ENCODE data around the gene CSKMT. TPM values are rescaled to one million over a fixed set of nuclear protein-coding genes. Genes with fewer than 3 reads are reported as not detected.

The CSKMT gene
- total and polyA plus RNA-seq, 2 donors (not counting 1 experiment from before 2014, with no cell fraction given), result 39.0 to 57.3 TPM

- 20% methylated on average over 10 of the region's 16 CpGs for WGBS (ENCODE audit: insufficient coverage)
- Mint-ChIP-seq H3K4me1 (peaks cover 22% of the 10 kb centered on the region), H3K27ac (peak overlapping the region; percentile 97), H3K9me3 (ENCODE audit: insufficient read depth) (no peaks in the 10 kb centered on the region), H3K4me3 (peak overlapping the region; percentile 94), H3K27me3 (no peaks in the 10 kb centered on the region)
- no peak for DNase-seq
- Histone ChIP-seq H3K27me3 (replicated peaks in 1 of 4; ENCODE audit: control extremely low read depth in 1 of 4, control insufficient read depth in 3 of 4, insufficient read depth in 4 of 4, low read length in 3 of 4) (no peaks in the 10 kb centered on the region), H3K9ac (ENCODE audit: low read length) (peak overlapping the region; percentile 88), H3K4me2 (replicated peaks; ENCODE audit: low read depth, low read length, poor library complexity, severe bottlenecking) (peak overlapping the region; percentile 85), H3K9me3 (ENCODE audit: control extremely low read depth in 1 of 3, control insufficient read depth in 2 of 3, insufficient read depth in 1 of 3, low read length in 2 of 3) (no peaks in the 10 kb centered on the region), H3K4me1 (ENCODE audit: control insufficient read depth in 2 of 2, insufficient read depth in 2 of 2, low read length in 2 of 2) (peaks cover 14 to 18% of the 10 kb centered on the region in 2 donors), H3K36me3 (replicated peaks in 1 of 2; ENCODE audit: control extremely low read depth in 1 of 2, control insufficient read depth in 1 of 2, extremely low read depth in 1 of 2, insufficient read depth in 2 of 2, low read length in 1 of 2) (peaks cover 0 to 24% of the 10 kb centered on the region in 2 experiments), H2AFZ (ENCODE audit: insufficient read depth, low read depth, low read length, poor library complexity, severe bottlenecking) (peak overlapping the region; percentile 99), H3K79me2 (ENCODE audit: control insufficient read depth, insufficient read depth, low read length) (peaks cover 35% of the 10 kb centered on the region), H4K20me1 (ENCODE audit: control insufficient read depth, insufficient read depth, low read length, poor library complexity, severe bottlenecking) (peaks cover 2% of the 10 kb centered on the region), H3K27ac (ENCODE audit: low read length in 2 of 2) (peak overlapping the region; percentile 68 to 89), H3K4me3 (ENCODE audit: control extremely low read depth in 1 of 5, extremely low read depth in 1 of 5, insufficient read depth in 1 of 5, low read depth in 2 of 5, low read length in 4 of 5) (peak overlapping the region; percentile 74 to 90 (median 83))
- ChIA-PET POLR2A (interaction anchor here (0.6 to 4.6 kb wide), 15 partner anchors 12 to 298 kb away, joined by 3 to 62 read pairs (median 4); partner anchors contain the start of genes B3GAT3, C11orf98, CSKMT and EEF1G), CTCF (interaction anchor here (0.6 to 1.3 kb wide), 9 partner anchors 13 to 60 kb away, joined by 3 to 12 read pairs (median 4); partner anchors contain the start of genes C11orf98, CSKMT, LBHD1 and MTA2)
- intact Hi-C loops (cut with micrococcal nuclease), result loop anchor here (1.0 to 2.0 kb wide), 8 partner anchors 13 to 102 kb away; partner anchors contain the start of genes C11orf98, CSKMT, TTC9C and UBXN1
- no peak for ATAC-seq (ENCODE audit: low read depth)
- TF ChIP-seq, protein P1, sequence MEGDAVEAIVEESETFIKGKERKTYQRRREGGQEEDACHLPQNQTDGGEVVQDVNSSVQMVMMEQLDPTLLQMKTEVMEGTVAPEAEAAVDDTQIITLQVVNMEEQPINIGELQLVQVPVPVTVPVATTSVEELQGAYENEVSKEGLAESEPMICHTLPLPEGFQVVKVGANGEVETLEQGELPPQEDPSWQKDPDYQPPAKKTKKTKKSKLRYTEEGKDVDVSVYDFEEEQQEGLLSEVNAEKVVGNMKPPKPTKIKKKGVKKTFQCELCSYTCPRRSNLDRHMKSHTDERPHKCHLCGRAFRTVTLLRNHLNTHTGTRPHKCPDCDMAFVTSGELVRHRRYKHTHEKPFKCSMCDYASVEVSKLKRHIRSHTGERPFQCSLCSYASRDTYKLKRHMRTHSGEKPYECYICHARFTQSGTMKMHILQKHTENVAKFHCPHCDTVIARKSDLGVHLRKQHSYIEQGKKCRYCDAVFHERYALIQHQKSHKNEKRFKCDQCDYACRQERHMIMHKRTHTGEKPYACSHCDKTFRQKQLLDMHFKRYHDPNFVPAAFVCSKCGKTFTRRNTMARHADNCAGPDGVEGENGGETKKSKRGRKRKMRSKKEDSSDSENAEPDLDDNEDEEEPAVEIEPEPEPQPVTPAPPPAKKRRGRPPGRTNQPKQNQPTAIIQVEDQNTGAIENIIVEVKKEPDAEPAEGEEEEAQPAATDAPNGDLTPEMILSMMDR (IDR thresholded peaks at IDR 0.05), result no peak
- TF ChIP-seq EZH2 (IDR thresholded peaks at IDR 0.05; ENCODE audit: borderline replicate concordance, insufficient read depth, low read depth, low read length, poor library complexity, severe bottlenecking), result no peak
Measured at GRCh38 chr11:62652161-62653006, 12.7 kb upstream of the CSKMT start.
